Measurements from ENCODE around the gene MRPL16. TPM values are rescaled to one million over a fixed set of nuclear protein-coding genes. Genes with fewer than 3 reads are reported as not detected.
"Not testable (repeated sequence)": the region's sequence is repeated elsewhere in the genome, so short reads cannot be mapped to it uniquely, and the experiment has no call there.

Gene MRPL16
- total and polyA plus RNA-seq, 7 donors, result 37.8 to 92.7 (median 53.7) TPM

DNA sequence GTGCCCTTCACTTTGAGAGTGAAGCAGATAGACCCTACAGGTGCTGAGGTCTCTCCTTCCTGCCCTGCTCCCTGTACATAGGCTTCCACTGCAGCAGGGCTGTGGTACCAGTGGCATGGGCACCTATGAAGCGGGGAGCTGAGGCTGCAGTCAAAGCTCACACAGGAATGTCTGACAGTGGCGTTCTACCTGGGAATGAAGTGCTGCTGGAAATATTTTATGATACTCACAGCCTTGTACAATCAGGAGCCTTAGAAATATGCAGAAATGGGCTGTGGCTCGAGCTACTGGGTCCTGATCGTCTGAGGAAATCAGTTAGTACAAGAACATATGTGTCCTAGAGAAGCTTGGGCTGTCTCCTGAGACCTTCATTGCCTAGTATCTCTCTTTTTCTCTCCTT, 24.8 kb downstream of the MRPL16 start:
- H3K36me3 ChIP-seq (ENCODE audit: insufficient read depth in 1 of 2, low read depth in 1 of 2), result peaks cover 2 to 33% of the 10 kb centered on the region in 2 donors
- no peak overlapping the region for H3K27ac ChIP-seq
- H3K27me3 ChIP-seq (ENCODE audit: insufficient read depth in 3 of 3, low read length in 2 of 3), result no peaks in the 10 kb centered on the region
- peaks cover 9% of the 10 kb centered on the region for H3K4me1 ChIP-seq
- no peaks in the 10 kb centered on the region for H3K9me3 ChIP-seq
- TF ChIP-seq, protein P1, sequence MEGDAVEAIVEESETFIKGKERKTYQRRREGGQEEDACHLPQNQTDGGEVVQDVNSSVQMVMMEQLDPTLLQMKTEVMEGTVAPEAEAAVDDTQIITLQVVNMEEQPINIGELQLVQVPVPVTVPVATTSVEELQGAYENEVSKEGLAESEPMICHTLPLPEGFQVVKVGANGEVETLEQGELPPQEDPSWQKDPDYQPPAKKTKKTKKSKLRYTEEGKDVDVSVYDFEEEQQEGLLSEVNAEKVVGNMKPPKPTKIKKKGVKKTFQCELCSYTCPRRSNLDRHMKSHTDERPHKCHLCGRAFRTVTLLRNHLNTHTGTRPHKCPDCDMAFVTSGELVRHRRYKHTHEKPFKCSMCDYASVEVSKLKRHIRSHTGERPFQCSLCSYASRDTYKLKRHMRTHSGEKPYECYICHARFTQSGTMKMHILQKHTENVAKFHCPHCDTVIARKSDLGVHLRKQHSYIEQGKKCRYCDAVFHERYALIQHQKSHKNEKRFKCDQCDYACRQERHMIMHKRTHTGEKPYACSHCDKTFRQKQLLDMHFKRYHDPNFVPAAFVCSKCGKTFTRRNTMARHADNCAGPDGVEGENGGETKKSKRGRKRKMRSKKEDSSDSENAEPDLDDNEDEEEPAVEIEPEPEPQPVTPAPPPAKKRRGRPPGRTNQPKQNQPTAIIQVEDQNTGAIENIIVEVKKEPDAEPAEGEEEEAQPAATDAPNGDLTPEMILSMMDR (IDR thresholded peaks at IDR 0.05), result no peak
- no peak overlapping the region for H3K4me3 ChIP-seq
- 83 to 87% (median 86%) methylated on average over 4 of the region's 4 CpGs for WGBS, 3 donors
- intact Hi-C loops (cut with DNase I), result no loop called here
- ATAC-seq (no peak), DNase-seq (no peak)

DNA sequence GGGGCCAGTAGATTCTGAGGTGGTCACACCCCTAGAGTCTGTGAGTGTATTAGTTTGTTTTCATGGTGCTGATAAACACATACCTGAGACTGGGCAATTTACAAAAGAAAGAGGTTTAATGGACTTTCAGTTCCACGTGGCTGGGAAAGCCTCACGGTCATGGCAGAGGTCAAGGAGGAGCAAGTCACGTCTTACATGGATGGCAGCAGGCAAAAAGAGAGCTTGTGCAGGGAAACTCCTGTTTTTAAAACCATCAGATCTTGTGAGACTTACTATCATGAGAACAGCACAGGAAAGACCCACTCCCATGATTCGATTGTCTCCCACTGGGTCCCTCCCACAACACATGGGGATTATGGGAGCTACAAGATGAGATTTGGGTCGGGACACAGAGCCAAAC, 26.1 kb downstream of the MRPL16 start:
- H3K9me3 ChIP-seq; H3K27me3 ChIP-seq (ENCODE audit: insufficient read depth in 3 of 3, low read length in 2 of 3); H3K4me3 ChIP-seq; ATAC-seq; intact Hi-C loops (cut with DNase I); H3K27ac ChIP-seq; DNase-seq: not testable (repeated sequence)
- 73 to 82% (median 76%) methylated on average over 5 of the region's 5 CpGs for WGBS, 3 donors
- Histone ChIP-seq H3K4me1 (peaks cover 13% of the 10 kb centered on the region), H3K36me3 (ENCODE audit: insufficient read depth in 1 of 2, low read depth in 1 of 2) (peaks cover 2 to 24% of the 10 kb centered on the region in 2 donors)

DNA sequence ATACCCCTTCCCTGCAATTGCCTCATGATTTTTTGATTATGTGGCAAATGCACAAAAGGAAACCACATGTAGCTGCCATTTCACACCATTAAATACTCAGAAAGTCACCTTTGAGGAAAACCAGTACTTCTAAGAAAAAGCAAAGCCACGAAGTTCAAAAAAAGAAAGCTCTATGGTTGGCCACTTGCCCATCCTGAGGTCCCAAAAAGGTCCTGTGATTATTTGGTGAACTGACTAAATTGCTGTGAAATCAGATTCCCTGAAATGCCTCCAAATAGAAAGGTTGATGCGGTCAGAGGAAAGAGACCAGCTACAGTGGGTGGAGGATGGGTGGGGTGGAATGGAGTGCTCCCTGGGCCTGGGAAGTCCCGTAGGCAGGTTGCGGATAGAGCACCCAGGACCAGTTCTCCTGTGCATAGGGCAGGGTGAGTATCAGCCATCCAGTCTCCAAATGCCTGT, 26.9 kb downstream of the MRPL16 start:
- WGBS, 3 donors, result 71 to 81% (median 74%) methylated on average over 4 of the region's 4 CpGs

DNA sequence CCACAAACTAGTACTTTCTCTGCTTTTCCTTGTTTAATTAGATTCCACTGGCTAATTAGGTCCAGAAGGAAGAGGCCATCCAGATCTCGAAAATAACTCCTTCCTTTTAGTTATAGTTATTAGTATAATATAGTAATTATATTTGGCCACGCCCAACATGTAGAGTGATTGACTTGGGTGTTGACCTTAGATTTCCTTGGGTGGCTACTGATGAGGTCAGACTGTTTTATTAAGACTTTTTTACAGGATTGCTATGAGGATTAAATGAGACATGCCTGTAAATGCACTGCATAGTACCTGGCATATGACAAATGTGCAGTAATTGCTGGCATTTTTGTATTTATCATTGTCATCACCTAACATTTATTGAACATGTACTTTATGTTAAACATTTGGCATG, 28.5 kb downstream of the MRPL16 start:
- H3K4me1 ChIP-seq, result peaks cover 12% of the 10 kb centered on the region
- TF ChIP-seq, protein P1 (IDR thresholded peaks at IDR 0.05), result no peak
- no peak for ATAC-seq
- H3K27ac ChIP-seq, result no peak overlapping the region
- H3K27me3 ChIP-seq (ENCODE audit: insufficient read depth in 3 of 3, low read length in 2 of 3), result no peaks in the 10 kb centered on the region
- H3K36me3 ChIP-seq (ENCODE audit: insufficient read depth in 1 of 2, low read depth in 1 of 2), result peaks cover 2 to 4% of the 10 kb centered on the region in 2 donors
- intact Hi-C loops (cut with DNase I), result no loop called here
- no peak overlapping the region for H3K4me3 ChIP-seq
- DNase-seq, result no peak
- H3K9me3 ChIP-seq, result no peaks in the 10 kb centered on the region
- WGBS, 3 donors, result 71 to 74% (median 72%) methylated on average over 2 of the region's 2 CpGs

More for the DNA sequence above, 26.9 kb downstream of the MRPL16 start:
- Histone ChIP-seq H3K27ac (no peak overlapping the region), H3K4me1 (peaks cover 13% of the 10 kb centered on the region), H3K4me3 (no peak overlapping the region), H3K36me3 (ENCODE audit: insufficient read depth in 1 of 2, low read depth in 1 of 2) (peaks cover 2 to 16% of the 10 kb centered on the region in 2 donors), H3K9me3 (no peaks in the 10 kb centered on the region), H3K27me3 (ENCODE audit: insufficient read depth in 3 of 3, low read length in 2 of 3) (no peaks in the 10 kb centered on the region)
- DNase-seq, result no peak
- no peak for ATAC-seq
- intact Hi-C loops (cut with DNase I), result no loop called here
- TF ChIP-seq, protein P1 (IDR thresholded peaks at IDR 0.05), result no peak

DNA sequence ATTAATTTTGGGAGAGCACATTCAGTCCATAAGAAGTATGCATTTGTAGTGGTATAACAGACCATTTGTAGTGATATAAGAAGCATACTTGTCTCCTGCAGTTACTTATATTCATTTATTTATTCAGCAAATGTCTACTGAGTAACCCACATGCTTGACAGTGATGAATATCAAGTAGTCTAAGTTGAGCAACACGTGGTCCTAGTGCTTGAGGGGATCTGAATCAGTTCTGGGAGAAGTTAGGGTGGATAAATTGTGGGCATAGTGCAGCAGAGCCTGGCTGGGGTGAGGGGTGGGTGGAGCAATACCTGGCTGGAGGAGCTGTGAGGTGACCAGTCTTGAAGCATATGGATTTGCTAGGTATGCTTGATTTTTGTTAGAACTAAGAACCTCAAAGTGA, 31.1 kb downstream of the MRPL16 start:
- H3K4me1 ChIP-seq, result peaks cover 11% of the 10 kb centered on the region
- H3K36me3 ChIP-seq (ENCODE audit: insufficient read depth in 1 of 2, low read depth in 1 of 2), result peaks cover 2 to 18% of the 10 kb centered on the region in 2 donors
- no peaks in the 10 kb centered on the region for H3K27me3 ChIP-seq (ENCODE audit: insufficient read depth in 3 of 3, low read length in 2 of 3)
- intact Hi-C loops (cut with DNase I), result no loop called here
- no peak for DNase-seq
- H3K9me3 ChIP-seq, result no peaks in the 10 kb centered on the region
- 32 to 44% (median 39%) methylated on average over 1 of the region's 1 CpG for WGBS, 3 donors
- H3K27ac ChIP-seq, result no peak overlapping the region
- no peak overlapping the region for H3K4me3 ChIP-seq
- no peak for ATAC-seq
- TF ChIP-seq, protein P1 (IDR thresholded peaks at IDR 0.05), result no peak

Measured in psoas muscle (tissue), 8 donors.